ENCODE data around the gene TRPC4AP.

- no peak for TF ChIP-seq ESRRG (CRISPR knock-in tag; IDR thresholded peaks at IDR 0.05)
- TF ChIP-seq TOX (CRISPR knock-in tag; IDR thresholded peaks at IDR 0.05; ENCODE audit: borderline replicate concordance), result no peak
- TF ChIP-seq ZNF565 (CRISPR knock-in tag; conservative IDR thresholded peaks at IDR 0.05; ENCODE audit: low read depth), result no peak
- no peak for TF ChIP-seq ZFP3 (CRISPR knock-in tag; IDR thresholded peaks at IDR 0.05)
- no peak for TF ChIP-seq CREB5 (CRISPR knock-in tag; IDR thresholded peaks at IDR 0.05; ENCODE audit: low read depth)
- no peak for TF ChIP-seq ISL1 (CRISPR knock-in tag; IDR thresholded peaks at IDR 0.05)
- no peak for TF ChIP-seq CSDC2 (CRISPR knock-in tag; IDR thresholded peaks at IDR 0.05)
- no peak for TF ChIP-seq ZFP30 (CRISPR knock-in tag; IDR thresholded peaks at IDR 0.05)
Observed at GRCh38 chr20:34993941-34994508, 98.6 kb downstream of the TRPC4AP start.
